GM21367 (cell line): ENCODE data around the gene SLC41A3.

Source experiments
- ATAC-seq: cut with Tn5 transposase; IDR thresholded peaks from one replicate; pipeline ENCODE4 v1.9.1; 2021; ENCODE audit not compliant: unreplicated experiment

Gene SLC41A3

DNA sequence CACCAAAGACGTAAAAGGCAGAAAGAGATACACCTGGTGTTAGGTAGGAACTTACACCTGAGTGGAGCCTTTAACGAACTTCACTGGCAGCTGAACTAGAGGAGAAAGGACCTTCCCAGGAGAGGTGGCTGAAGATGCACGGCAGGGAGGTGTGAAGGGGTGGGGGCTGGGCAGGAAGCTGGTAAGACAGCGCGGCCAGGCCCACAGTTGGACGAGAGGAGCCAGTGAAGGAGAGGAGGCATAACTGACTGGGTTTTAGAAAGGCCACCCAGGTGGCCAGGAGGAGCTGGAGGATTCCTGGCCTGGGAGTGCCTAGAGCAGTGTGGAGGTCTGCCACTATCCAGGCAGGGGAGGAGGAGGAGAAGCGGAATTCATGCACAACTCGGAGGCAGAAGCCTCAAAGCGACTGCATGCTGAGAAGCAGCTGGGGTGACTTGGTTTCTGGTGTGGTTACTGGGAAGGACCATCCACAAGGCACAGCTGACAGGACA is 51.9 kb downstream of the SLC41A3 start:
- no peak for ATAC-seq

DNA sequence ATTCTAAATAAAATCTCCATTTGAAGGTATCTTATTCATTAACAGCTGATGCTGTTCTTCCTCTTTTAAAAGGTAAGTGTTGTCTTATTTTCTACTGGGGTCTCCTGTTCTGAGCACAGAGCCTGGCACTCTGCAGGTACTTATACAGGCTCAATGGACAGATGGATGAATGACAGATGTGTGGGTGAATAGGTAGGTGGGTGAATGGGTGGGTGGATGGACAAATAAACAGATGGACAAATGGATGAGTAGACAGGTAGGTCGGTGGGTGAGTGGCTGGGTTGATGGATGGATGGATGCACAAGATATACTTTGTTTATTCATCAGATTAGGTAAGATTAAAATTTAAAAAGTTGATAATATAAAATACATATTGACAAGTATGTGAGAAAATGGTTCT is 53.5 kb downstream of the SLC41A3 start:
- ATAC-seq, result no peak

DNA sequence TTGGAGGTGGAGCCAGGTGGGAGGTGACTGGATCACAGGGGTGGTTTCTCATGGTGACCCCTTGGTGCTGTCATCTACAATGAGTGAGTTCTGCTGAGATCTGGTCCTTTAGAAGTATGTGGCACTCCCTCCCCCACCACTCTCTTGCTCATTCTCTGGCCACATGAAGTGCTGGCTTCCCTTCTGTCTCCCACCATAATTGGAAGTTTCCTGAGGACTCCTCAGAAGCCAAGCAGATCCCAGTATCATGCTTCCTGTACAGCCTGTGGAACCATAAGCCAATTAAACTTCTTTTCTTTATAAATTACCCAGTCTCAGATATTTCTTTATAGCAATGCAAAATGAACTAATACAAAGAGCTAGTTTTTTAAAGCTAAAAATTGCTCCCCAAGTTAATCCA is 54.7 kb downstream of the SLC41A3 start:
- ATAC-seq, result no peak

DNA sequence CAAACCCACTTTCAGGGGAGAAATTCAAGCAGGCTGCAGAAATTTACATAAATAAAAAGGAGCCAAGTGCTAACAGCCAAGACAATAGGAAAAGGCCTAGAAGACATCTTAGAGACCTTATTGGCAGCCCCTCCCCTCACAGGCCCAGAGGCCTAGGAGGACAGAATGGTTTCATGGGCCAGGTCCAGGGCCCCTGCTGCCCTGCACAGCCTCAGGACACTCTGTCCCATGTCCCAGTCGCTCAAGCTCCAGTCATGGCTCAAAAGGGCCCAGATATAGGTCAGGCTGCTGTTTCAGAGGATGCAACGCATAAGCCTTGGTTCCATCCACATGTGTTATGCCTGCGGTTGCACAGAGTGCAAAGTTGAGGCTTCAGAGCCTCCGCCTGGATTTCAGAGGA is 55.8 kb downstream of the SLC41A3 start:
- no peak for ATAC-seq

DNA sequence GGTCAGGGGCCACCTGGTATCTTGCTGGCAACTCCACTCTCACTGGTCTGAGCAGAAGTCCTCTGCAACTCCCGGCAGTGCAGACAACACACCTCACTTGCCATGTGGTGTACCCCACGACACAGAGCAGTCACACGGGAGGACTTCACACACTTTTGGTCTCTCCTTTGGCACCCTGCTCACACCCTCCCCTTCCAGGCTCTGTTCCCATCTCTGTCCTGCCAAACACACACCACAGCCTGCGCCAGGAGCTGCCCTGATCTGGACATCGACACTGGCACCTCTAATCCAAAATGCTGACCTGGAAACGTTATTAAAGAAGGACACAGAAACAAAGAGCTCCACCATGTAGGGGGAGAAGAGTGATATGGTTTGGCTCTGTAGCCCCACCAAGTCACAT is 57.2 kb downstream of the SLC41A3 start:
- no peak for ATAC-seq

DNA sequence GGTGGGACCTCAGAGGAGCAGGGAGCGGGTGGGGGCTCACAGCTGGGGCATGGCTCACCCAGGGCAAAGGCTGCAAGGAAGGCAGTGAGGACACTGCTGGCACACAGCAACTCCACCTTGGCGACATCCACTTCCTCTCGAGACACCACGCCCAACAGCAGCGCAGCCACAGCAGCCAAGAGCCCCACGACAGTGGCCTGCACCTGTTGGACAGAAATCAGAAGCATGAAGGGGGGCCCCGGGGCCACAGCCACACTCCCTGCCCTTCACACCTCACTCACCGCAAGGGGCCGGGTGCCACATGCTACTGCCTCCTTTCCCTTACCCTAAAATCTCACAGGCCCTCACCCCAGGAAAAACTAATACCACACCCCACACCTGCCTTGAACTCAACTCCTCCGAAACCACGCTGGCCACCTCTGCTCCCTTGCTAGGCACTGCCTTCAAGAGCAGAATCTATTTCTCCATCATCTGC is 57.6 kb downstream of the SLC41A3 start:
- no peak for ATAC-seq

DNA sequence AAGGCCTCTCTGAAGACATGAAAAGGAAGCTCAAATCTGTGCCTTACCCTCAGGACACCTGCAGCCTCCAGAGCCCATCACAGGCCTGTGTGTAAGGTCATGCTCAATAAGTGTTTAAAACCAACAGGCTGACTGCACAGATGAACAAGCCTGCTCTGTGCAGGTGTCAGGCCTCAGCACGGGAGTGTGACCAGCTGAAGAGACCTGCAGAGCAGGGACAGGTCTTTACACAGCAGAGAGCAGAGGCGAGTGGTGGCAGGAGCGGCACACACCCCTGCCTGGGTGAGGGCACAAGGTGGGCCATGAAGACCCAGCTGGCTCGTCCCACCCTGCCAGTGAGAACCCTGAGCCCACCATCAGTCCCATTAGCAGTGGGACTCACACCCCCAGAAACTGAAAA is 58.1 kb downstream of the SLC41A3 start:
- ATAC-seq, result no peak

DNA sequence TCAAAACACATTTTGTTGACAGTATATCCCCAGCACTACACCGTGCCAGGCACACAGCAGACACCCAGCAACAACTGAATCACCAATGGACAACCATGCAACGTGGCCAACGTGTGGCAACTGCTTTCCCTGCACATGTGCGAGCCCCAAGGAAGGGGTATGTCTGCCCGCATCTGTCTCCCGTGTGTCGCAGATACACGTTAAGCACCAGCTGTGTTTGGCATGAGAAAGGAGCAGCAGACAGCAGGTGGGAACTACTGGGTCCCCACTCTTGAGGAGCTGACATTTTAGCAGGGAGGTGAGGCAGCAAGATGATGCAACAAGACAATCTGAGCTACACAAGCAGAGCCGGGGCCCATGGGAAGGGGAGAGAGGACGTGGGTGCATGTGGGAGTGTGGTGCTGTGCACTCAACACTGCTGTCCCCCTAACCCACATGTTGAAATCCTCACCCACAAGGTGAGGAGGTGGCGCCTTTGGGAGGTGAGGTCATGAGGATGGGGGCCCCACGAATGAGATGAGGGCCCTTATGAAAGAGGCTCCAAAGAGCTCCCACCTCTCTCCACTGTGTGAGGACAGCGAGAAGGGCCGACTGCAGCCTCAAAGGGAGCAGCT is 58.7 kb downstream of the SLC41A3 start:
- no peak for ATAC-seq

DNA sequence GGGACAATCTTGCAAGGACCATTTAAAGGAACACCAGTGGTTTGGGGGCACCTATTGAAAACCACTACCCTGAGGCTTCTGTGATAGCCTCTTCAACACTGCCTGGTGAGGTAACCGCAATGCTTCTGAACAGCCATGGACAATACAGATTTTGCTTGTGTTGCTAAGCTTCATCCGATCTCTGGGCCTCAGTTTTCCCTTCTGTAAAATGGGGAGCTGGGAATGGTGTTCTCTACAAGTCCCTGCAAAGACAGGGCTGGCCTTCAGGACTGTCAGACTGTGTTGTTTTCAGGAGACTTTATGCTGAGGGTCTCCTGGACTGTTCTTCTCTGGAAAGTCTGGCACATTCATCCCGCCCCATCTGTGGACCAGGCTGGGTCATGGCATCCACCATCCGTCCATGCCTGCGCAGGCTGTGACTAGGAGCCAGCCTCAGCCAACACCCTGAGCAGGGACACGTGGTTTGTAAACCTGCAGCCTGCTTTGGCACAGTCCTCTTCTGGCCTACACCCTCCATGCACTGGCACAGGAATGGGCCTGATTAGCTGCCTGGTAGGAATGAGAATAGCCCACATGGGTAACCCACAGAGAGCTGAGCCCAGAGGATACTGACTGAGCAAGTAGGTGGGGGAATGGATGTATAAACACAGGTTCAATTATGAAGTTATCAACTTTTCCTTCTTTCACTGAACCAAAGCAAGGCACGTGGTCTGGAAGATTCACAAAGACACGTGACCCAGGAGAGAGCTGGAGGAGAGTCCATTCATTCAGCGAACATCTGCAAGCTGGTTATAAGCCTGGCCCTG is 59.7 kb downstream of the SLC41A3 start:
- no peak for ATAC-seq

DNA sequence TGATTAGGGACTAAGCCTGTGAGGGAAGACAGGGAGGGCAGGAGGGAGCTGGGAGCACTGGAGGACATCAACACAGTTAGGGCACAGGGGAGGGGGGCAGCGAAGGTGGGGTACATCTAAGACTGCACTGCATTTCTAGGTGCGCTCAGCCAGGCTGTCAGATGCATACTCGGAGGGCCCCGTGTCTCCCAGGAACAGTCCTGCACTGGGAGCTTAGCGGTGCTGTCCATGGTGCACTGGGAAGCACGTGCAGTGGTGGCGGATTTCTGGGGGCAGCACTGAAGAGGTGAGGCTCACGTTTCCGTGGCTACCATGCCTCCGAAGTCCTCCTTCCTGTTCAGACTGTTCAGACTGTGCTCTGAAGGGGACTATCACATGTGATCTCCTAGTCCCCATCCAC is 60.5 kb downstream of the SLC41A3 start:
- ATAC-seq, result no peak

DNA sequence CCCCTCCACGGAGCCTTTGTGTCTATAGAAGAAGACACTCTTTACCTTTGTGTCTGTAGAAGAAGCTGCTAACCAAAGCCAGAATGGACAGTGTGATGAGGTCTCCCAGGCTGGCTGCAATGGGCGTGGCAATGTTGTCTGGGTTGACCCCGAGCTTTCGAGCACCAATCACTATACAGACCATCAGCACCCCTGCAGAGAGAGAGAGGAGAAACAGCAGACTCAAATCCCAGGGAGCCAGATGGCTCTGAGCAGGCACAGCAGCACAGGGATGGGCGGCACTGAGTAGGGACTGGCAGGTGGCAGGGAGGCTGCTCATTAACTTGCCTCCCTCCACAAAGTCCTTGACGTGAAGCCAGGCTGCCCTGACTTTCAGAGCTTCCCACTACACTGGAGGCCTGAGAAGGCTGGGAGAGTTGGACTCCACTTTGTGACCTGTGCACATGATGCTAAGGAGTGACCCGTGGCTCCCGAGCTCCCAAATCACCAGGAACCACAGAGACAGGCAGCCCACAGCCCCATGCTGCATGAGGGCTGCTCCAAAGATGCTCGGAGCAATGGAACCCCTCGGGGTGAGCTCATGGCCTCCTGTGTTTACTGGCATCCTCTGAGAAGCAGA is 61.1 kb downstream of the SLC41A3 start:
- ATAC-seq, result no peak

DNA sequence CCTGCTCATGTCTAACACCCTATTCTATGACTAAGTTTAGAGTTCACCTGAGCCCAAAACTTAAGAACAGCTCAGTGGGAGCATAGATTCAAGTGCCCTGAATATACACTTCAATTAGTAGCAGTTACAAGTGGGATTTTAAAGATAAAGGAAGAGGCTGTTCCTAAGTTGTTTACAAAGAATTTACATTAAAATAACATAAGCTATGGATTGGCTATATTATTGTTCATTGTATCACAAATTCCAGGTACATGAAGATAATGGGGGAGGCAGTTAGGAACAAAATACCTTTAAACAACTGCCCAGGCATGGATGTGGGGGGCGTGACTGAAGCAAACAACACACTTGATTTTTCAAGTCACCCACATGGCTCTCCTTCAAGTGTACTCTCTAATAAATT is 62.2 kb downstream of the SLC41A3 start:
- no peak for ATAC-seq

DNA sequence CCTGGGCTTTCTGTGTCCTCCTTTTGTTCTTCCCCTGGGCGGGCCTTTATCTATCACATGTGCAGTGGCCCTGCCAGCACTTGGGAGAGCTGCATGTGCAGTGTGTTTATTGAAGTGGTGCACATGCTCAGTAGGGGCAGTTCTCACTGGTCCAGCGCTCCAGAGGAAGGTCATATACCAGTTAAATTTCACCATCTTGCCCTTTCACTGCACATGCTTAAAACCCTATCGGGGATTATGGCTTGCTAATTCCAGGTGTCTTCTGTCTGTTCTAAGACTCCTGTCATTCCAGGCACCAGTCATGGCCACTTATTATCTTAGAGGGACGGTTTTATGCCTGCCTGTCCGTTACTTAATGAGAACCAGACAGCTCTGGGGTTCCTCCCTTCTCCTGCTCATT is 62.7 kb downstream of the SLC41A3 start:
- no peak for ATAC-seq

DNA sequence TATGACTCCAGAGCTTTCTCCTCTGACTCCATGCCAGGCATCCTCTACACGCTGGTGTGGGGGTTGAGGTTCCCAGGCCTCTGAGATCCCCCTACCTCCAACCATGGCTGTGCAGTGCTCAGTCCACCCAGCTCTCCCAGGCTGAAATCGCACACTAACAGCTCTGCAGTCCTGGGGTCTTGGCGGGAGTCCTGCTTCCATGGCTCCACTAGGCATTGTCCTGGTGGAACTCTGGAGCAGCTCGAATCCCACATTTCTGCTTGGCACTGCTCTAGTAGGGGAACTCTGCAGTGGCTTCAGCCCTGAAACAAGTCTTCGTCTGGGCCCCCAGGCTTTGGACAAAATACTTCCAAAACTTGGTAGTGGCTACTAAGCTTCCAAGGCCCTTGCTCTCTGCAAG is 64.2 kb downstream of the SLC41A3 start:
- no peak for ATAC-seq

DNA sequence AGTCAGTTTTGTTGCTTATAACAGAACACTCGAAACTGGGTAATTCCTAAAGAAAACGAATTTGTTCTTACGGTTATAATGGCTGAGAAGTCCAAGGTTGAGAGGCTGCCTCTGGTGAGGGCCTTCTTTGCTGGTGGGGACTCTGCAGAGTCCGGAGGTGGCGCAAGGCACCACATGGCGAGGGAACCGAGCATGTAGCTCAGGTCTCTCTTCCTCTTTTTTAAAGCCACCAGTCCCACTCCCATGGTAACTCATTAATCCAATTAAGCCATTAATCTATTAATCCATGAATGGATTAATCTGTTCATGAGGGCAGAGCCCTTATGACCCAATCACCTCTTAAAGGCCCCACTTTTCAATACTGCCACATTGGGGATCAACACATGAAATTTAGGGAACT is 64.9 kb downstream of the SLC41A3 start:
- ATAC-seq, result no peak

DNA sequence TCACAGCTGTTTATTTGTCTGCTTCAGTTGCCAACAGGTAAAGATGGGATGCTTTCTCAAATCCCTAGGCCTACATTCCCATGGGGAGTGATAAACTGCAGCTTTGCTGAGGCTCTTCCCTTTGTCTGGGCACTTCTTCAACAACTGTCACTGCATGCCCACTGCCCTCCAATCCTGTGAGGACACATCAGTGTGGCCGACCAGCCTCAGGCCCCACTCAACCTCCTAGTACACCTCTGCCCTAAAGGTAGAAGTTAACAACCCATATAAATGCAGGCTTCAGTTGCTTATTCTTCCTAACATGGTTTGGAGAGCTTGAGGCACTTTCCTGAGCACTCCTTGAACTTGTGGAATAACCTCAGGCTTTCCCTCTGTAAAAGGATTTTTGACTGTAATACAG is 65.4 kb downstream of the SLC41A3 start:
- ATAC-seq, result no peak

DNA sequence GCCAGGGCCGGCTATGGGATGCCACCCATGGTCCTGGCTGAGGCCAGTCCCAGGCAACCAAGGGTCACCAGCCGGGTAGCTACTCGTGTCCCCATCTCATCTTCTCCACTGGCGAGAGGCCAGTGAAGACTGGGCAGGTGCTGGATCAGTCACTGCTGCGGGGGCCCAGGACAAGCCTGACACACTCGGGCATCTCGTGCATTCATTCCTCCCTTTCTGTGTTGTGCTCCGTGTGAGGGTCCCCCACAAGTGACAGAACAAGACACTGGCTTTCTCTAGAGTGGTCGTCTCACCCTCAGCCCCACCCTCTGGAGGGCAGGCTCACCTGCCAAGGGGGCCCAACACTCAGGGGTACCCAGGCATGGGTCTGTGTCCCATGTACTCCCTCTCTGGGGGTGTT is 66.6 kb downstream of the SLC41A3 start:
- no peak for ATAC-seq

DNA sequence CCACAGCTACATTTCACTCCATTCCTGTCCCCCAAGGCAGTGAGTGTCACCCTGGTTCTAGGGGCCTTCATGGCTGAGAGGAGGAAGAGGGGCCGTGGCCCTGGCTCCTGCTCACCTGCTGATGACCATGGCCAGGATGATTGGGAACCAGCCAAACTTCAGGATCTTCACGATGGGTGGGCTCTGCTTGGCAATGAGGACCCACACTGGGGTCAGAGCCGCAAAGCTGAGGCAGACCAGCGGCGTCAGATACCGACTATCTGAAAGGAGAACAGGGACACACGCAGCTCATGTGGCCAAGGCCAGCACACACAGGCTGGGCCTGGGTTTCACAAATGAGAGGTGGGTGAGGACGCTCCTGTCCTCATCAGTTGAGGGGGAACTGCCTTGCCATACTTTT is 67.3 kb downstream of the SLC41A3 start:
- no peak for ATAC-seq

DNA sequence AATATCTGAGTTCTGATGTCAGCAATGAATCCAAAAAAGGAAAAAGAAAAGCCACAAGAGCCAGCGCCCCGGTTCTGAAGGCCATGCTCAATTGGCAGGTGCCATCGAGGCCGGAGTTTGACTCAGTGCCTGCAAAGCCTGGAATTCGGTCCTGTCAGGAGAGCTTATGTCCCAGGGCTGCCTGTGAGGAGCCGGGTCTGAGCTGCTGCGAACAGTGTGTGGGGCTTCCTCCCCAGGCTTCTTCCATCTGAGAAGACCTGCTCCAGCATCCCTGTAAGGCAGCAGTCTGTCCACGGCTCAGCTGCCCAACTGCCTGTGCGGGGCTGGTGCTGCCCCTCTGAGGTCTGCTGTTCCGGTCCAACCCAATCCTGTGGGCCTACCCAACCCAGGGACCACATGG is 68.8 kb downstream of the SLC41A3 start:
- no peak for ATAC-seq

DNA sequence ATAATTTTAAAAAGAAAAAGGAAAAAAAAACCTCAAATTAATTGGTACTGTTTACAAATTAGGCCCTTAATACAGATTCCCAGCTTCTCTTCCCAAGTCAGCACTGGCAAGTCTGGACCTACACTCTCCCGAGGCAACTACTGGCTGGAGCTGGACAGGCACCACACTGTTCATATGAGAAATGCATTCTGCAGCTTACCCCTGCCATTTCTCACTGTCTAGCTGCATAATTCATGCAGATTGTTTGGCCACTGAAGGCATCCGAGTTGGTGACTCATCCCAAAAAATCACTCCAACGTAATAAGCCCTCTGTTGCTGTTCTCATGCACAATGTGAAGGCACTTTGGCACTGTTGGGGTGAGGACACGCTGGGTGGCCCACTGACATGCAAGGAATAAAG is 69.7 kb downstream of the SLC41A3 start:
- no peak for ATAC-seq

DNA sequence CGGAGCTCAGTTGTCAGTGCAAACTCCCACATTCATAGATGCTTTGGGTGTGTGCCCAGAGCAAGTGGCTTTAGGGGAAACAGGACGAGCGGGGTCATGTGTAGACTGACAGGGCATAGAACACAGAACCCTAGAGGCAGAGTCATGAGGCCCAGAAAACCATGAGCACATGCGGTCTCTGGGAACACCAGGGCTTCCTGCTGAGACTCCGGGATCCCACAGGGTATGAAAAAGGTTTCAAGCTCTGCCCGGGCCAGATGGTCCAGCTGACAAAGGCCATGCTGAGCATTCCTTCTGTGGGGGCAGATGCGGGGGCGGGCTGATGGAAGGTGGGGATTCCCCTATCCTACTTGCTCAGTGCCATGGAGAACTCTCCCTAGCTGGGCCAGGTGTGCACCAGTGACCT is 70.2 kb downstream of the SLC41A3 start:
- no peak for ATAC-seq

DNA sequence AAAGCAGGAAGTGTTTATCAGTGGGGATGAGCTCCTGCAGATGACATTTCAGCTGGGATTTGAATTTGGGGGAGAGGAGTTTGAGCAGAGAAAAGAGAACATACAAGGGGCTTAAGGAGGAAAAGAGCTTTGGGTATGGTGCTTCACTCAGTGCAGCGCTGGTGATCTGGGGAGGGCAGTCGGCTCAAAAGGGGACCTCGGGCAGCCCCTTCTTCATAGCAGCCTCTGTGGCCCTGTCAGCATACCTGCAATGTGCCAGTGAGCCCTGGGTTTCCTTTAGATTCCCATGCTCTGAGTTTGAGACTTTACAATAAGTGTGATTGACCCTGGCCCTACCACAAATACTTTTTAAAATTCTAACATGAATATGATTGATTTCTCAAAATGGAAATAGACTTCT is 74.7 kb downstream of the SLC41A3 start:
- no peak for ATAC-seq
